ENCODE measurements around the gene SINHCAF. TPM values are rescaled to one million over a fixed set of nuclear protein-coding genes. Genes with fewer than 3 reads are reported as not detected.

The SINHCAF gene
- total RNA-seq, 4 donors from 2014 or later: 19.2 to 41.3 (median 25.7) TPM

GRCh38 chr12:31279390-31279924, 46.5 kb downstream of the SINHCAF start:
- intact Hi-C loops (cut with DNase I): no loop called here
- TF ChIP-seq, protein P1, sequence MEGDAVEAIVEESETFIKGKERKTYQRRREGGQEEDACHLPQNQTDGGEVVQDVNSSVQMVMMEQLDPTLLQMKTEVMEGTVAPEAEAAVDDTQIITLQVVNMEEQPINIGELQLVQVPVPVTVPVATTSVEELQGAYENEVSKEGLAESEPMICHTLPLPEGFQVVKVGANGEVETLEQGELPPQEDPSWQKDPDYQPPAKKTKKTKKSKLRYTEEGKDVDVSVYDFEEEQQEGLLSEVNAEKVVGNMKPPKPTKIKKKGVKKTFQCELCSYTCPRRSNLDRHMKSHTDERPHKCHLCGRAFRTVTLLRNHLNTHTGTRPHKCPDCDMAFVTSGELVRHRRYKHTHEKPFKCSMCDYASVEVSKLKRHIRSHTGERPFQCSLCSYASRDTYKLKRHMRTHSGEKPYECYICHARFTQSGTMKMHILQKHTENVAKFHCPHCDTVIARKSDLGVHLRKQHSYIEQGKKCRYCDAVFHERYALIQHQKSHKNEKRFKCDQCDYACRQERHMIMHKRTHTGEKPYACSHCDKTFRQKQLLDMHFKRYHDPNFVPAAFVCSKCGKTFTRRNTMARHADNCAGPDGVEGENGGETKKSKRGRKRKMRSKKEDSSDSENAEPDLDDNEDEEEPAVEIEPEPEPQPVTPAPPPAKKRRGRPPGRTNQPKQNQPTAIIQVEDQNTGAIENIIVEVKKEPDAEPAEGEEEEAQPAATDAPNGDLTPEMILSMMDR (IDR thresholded peaks at IDR 0.05): no peak
- no peak for TF ChIP-seq EP300 (IDR thresholded peaks at IDR 0.05)
- TF ChIP-seq POLR2A (IDR thresholded peaks at IDR 0.05; ENCODE audit: low read depth): no peak
- TF ChIP-seq POLR2AphosphoS5 (IDR thresholded peaks at IDR 0.05): no peak

DNA sequence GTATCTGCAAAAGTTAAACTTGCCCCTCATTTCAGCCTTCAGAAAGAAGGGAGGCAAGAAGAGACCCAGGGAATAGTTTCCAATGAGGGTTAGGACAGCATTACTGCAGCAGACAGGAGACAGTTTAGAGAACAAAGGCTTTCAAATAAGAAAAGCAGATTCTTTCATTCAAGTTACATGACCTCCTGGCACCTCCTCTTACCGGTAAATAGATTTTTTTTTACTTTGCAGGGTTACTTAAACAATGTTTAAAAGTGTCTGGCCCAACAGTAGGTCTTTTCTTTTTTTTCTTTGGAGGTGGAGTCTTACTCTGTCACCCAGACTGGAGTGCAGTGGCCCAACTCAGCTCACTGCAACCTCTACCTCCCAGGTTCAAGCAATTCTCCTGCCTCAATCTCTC, 47.1 kb downstream of the SINHCAF start:
- Histone ChIP-seq H3K4me1 (peaks cover 0 to 29% (median 15%) of the 10 kb centered on the region in 4 donors), H3K27me3 (no peaks in the 10 kb centered on the region), H3K9me3 (no peaks in the 10 kb centered on the region), H3K27ac (replicated peaks in 1 of 4) (peak overlapping the region in 1 of 4 donors; percentile 25), H3K36me3 (peaks cover 0 to 26% (median 13%) of the 10 kb centered on the region in 4 donors), H3K4me3 (no peak overlapping the region)
- TF ChIP-seq POLR2AphosphoS5 (IDR thresholded peaks at IDR 0.05) (no peak), POLR2A (IDR thresholded peaks at IDR 0.05; ENCODE audit: low read depth) (no peak), EP300 (IDR thresholded peaks at IDR 0.05) (no peak)
- TF ChIP-seq, protein P1 (IDR thresholded peaks at IDR 0.05): no peak
- intact Hi-C loops (cut with DNase I): no loop called here
- no peak for DNase-seq (ENCODE audit: extremely low spot score)
- 33% methylated on average over 1 of the region's 1 CpG for WGBS

More at GRCh38 chr12:31279390-31279924, 46.5 kb downstream of the SINHCAF start:
- H3K27ac ChIP-seq (replicated peaks in 1 of 4): peak overlapping the region in 3 of 4 donors; percentile 8 to 35 (median 25)
- H3K27me3 ChIP-seq: no peaks in the 10 kb centered on the region
- DNase-seq (ENCODE audit: extremely low spot score): no peak
- H3K4me1 ChIP-seq: peaks cover 0 to 29% (median 15%) of the 10 kb centered on the region in 4 donors
- peaks cover 0 to 33% (median 17%) of the 10 kb centered on the region in 4 donors for H3K36me3 ChIP-seq
- no peak overlapping the region for H3K4me3 ChIP-seq
- WGBS: 98% methylated on average over 8 of the region's 8 CpGs
- H3K9me3 ChIP-seq: no peaks in the 10 kb centered on the region

DNA sequence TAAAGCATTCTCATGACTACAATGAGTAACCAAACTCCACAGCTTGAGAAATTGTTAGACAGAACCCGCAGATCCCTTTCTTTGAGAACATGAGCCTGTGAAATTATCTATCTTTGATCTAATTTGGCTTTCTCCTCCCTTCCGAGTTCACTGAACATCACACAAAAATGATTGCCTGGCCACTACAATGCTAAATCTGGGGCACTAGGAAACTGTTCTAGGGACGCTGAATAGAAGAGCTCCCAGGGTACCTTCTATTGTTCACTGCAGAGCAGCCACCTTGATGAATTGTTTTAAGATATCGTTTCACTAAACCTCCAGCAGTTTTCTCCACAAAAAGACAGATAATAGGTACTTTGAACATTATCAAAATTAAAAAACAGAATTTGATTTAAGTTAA, 47.5 kb downstream of the SINHCAF start:
- Histone ChIP-seq H3K4me1 (peaks cover 0 to 29% (median 15%) of the 10 kb centered on the region in 4 donors), H3K27ac (replicated peaks in 1 of 4) (no peak overlapping the region), H3K36me3 (peaks cover 0 to 22% (median 11%) of the 10 kb centered on the region in 4 donors), H3K9me3 (no peaks in the 10 kb centered on the region), H3K27me3 (no peaks in the 10 kb centered on the region), H3K4me3 (no peak overlapping the region)
- intact Hi-C loops (cut with DNase I): no loop called here
- no peak for DNase-seq (ENCODE audit: extremely low spot score)
- WGBS: 84% methylated on average over 4 of the region's 4 CpGs
- TF ChIP-seq, protein P1 (IDR thresholded peaks at IDR 0.05): no peak
- TF ChIP-seq POLR2A (IDR thresholded peaks at IDR 0.05; ENCODE audit: low read depth): no peak
- no peak for TF ChIP-seq EP300 (IDR thresholded peaks at IDR 0.05)
- TF ChIP-seq POLR2AphosphoS5 (IDR thresholded peaks at IDR 0.05): no peak

DNA sequence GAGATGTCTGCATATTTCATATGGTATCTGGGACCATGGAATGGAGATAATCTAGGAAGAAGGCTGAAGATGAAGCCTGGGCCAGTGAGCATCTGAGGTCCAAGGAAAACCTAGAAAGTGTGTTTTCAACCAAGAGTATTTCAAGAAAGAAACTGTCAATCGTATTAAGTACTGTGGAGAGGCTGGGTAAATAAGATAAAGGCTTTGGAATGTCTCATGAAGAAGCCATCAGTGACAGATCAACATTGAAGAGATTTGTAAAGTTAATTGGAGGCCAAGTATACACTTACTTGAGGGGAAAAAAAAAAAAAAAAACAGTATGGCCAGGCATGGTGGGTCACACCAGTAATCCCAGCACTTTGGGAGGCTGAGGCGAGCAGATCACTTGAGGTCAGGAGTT, 48.9 kb downstream of the SINHCAF start:
- H3K27ac ChIP-seq (replicated peaks in 1 of 4): no peak overlapping the region
- TF ChIP-seq POLR2AphosphoS5 (IDR thresholded peaks at IDR 0.05): no peak
- TF ChIP-seq EP300 (IDR thresholded peaks at IDR 0.05): no peak
- no peak for TF ChIP-seq POLR2A (IDR thresholded peaks at IDR 0.05; ENCODE audit: low read depth)
- TF ChIP-seq, protein P1 (IDR thresholded peaks at IDR 0.05): no peak
- no peak overlapping the region for H3K4me3 ChIP-seq
- no peaks in the 10 kb centered on the region for H3K27me3 ChIP-seq
- intact Hi-C loops (cut with DNase I): no loop called here
- H3K4me1 ChIP-seq: peaks cover 0 to 28% (median 15%) of the 10 kb centered on the region in 4 donors
- DNase-seq (ENCODE audit: extremely low spot score): no peak
- peaks cover 0 to 9% (median 3%) of the 10 kb centered on the region in 4 donors for H3K36me3 ChIP-seq
- no peaks in the 10 kb centered on the region for H3K9me3 ChIP-seq
- 93% methylated on average over 2 of the region's 2 CpGs for WGBS

All from esophagus muscularis mucosa (tissue), 4 donors.